Measurements from ENCODE around the gene OSCAR.

DNA sequence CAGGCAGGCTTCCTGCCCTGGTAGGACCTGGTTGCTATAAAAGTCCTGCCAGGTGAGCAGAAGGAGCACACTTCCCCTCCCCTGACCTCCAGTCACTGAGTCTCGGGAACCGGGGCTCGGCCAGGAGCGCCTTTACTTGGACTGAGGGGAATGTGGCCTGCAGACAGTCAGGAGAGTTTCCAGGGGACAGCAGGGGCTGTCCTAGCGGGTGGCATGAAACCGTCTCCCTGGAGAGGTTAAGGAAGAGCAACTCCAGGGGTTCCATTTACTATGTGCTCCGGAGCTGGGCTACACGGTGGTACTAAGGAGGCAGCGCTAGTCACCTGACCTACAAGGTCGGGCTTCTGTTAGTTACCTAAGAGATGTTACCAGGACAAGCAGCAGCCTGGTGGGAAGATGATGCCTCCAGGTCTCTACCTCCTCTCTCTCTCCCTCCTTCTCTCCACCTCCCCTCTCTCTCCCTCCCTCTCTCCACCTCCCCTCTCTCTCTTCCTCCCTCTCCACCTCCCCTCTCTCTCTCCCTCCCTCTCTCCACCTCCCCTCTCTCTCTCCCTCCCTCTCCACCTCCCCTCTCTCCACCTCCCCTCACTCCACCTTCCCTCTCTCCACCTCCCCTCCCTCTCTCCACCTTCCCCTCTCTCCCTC, 32.8 kb upstream of the OSCAR start:
- TF ChIP-seq, protein P1, sequence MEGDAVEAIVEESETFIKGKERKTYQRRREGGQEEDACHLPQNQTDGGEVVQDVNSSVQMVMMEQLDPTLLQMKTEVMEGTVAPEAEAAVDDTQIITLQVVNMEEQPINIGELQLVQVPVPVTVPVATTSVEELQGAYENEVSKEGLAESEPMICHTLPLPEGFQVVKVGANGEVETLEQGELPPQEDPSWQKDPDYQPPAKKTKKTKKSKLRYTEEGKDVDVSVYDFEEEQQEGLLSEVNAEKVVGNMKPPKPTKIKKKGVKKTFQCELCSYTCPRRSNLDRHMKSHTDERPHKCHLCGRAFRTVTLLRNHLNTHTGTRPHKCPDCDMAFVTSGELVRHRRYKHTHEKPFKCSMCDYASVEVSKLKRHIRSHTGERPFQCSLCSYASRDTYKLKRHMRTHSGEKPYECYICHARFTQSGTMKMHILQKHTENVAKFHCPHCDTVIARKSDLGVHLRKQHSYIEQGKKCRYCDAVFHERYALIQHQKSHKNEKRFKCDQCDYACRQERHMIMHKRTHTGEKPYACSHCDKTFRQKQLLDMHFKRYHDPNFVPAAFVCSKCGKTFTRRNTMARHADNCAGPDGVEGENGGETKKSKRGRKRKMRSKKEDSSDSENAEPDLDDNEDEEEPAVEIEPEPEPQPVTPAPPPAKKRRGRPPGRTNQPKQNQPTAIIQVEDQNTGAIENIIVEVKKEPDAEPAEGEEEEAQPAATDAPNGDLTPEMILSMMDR (IDR thresholded peaks at IDR 0.05) = no peak
- TF ChIP-seq POLR2AphosphoS5 (IDR thresholded peaks at IDR 0.05; ENCODE audit: insufficient read depth in 1 of 2, low read depth in 1 of 2) = no peak
